ENCODE data around the gene ADISSP.

ADISSP gene

DNA sequence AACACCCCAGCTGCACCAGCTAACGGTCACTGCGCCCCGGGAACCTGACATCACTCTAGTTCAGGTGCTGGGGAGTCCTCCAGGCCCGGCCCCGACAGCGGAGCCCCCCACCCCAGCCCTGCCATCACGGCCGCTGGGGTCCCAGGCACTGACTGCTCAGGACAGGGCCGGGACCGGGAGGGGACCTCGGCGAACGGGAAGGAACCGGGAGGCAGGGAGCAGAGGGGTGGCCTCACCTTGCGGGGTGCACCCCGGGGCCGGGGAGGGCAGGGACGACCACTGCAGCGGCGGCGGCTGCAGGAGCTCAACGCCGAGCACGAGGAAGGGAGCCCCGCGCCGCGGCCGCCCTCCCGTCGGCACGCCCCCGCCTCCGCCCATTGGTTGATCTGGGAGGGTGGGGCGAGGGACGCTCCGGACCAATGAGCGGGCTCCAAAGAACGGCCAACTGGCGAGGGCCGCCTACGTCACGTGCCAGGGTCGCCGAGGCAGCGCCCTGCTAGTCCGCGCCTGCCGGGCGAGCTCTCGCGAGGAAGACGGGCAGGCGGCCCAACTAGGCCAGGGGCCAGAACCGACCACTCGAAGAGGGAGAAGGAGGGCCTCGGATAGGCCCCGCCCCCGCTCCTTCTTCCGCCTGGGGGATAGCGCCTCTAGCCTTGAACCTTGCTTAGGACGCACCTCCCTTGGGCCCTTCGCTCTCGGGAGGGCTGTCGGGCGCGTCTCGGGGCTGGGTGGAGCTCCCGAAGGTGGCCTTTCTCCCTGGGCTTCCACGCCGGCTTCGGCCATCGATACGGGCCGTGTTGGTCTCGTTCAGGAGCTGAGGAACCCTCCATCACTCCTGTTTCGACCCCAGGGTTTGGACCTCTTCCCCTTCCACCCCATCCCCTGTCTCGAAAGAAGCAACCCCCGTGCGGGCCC lies at the start of gene ADISSP:
ADISSP (minus strand) TSS at position 327 of the 915 bp plus-strand sequence. CDS start 7,653 bp downstream, outside the sequence.
- DNase-seq = peak; percentile 98

DNA sequence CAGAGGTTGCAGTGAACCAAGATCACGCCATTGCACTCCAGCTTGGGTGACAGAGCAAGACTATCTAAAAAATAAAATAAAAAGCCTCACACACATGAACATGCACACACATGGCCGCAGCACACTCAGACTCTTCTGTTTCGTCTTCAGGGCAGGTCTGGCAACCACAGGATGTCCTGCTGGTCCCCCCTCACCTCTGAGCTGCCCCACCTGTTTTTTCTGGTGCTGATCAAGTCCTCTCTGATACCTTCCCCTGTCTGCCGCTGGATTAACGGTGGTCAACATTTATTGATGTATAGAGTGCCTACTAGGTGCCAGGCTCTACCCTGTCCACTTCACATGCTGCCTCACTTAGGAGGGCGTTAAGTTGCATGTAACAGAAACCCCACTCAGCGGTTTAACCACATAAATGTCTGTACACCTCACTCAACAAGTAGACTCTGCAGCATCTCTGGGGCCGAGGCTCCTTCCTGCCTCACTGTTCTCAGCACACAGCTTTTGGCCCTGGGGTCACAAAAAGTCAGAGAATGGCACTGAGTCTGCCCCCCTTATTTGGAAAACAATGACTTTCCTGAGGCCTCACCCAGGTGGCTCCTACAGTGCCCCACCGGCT lies 48.3 kb upstream of the ADISSP start:
- DNase-seq = peak; percentile 34 to 56

DNA sequence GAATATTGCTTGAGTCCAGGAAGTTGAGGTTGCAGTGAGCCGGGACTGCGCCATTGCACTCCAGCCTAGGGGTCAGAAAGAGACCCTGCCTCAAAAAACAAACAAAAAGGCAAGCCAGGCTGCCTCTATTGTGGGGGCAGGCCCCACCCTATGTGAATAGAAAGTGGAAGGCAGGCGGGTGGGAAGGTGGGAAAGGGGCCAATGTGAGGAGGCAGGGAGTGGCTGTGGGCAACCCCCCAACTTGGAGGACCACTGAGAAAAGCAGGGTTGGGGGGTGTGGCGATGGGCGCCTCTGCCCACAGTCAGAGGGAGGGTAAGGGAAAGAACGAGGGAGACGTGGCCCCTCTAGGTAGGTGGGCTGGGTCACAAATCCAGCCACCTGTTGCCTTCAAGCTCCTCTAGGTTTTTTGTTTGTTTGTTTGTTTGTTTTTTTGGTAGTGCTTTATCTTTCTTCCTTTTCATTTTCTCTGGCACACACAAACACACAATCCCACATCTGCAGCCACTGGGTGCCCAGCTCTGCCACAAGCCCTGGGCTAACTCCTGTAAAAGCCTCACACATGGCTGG lies 47.5 kb upstream of the ADISSP start:
- no peak for DNase-seq

GRCh38 chr20:3813848-3814581 lies 46.5 kb upstream of the ADISSP start:
- DNase-seq = peak in 1 of 2 donors; percentile 34

DNA sequence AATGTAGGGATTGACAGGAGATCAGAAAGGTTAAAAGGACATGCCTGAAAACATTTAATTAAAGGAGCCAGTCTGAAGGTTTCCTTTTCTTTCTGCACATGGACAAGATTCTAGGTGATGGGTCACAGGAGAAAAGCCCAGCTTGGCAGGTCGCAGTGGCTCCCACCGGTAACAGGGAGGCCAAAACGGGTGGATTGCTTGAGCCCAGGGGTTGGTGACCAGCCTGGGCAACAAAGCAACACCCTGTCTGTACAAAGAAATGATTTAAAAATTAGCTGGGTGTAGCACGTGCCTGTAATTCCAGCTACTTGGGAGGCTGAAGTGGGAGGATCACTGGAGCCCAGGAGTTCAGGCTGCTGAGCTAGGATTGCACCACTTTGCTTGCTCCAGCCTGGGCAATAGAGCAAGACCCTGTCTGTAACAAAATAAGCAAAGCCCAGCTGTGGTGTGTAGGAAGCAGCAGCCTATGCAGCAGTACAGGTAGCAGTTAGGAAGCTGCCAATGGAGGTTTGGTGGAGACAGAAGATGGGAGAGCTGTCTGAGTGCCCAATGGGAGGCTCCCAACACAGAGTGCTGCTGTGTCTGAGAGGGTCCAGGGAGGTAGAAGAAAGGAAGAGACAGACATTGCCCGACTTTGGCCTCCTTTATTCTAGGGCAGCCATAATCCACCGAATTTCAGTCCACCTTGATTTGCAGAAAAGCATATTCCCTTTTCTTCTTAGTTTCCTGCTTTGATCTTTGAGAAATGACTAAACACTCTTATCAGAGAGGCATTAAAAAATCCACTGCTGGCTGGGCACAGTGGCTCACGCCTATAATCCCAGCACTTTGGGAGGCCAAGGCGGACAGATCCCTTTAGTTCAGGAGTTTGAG lies 45.7 kb upstream of the ADISSP start:
- DNase-seq = no peak

- DNase-seq = no peak
Measured at GRCh38 chr20:3812259-3812681, 44.7 kb upstream of the ADISSP start.

DNA sequence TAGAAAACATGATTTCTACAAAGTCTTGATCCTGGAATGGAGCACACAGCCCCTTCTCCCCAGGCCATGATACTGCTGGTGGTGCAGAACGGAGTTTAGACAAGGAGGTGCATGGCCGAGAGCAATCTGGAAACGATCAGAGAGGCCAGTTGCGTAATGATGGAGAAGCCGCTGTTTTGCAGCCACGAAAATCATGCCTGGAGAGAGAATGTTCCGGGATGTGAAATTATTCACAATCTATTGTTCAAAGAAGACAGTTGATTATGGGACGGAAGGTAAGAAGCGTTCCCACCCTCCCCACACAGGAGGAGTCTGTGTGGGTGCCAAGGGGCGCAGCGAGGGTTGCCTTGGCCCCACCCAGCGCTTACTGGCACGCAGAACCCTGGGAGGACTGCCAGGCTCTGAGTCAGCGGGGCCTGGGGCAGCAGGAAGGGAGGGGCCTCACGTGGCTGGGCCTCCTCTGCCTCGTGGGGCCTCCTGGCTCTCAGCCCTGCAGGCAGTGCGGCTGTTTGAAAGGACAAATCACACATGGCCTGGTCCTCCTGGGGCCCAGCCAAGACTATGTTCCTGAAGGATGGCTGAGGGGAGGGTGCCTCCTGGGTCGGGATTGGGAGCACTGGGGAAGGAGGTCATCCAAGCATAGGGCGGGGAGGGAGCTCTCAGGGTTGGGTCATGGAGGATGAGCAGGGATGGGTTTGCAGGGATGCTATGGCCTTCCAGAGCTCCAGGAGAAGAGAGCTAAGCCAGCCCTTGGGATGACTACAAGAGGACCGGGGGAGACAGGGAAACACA lies 44.1 kb upstream of the ADISSP start:
- DNase-seq = peak; percentile 90 to 91

- DNase-seq = no peak
Measured at GRCh38 chr20:3808544-3808943, 41.0 kb upstream of the ADISSP start.

GRCh38 chr20:3804781-3805180 lies 37.2 kb upstream of the ADISSP start:
- no peak for DNase-seq

GRCh38 chr20:3804254-3804751 lies 36.8 kb upstream of the ADISSP start:
- no peak for DNase-seq

GRCh38 chr20:3803854-3804253 lies 36.3 kb upstream of the ADISSP start:
- no peak for DNase-seq

GRCh38 chr20:3803289-3803688 lies 35.7 kb upstream of the ADISSP start:
- DNase-seq = no peak

- DNase-seq = no peak
Measured at GRCh38 chr20:3802524-3803239, 35.1 kb upstream of the ADISSP start.

DNA sequence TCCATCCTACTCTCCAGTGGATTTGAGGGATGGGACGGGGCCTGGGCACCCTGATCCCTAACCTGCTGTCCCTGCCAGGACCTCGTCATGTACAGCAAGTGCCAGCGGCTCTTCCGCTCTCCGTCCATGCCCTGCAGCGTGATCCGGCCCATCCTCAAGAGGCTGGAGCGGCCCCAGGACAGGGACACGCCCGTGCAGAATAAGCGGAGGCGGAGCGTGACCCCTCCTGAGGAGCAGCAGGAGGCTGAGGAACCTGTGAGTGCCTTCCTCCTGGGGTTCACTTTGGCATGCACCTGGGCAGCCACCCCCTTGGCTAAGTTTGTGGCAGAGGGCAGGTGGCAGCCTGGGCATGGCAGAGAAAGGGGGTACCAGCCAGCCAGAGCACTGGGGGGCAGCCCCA lies 34.3 kb upstream of the ADISSP start:
- DNase-seq = no peak

- no peak for DNase-seq
Measured at GRCh38 chr20:3801299-3801698, 33.7 kb upstream of the ADISSP start.

GRCh38 chr20:3800878-3801260 lies 33.3 kb upstream of the ADISSP start:
- no peak for DNase-seq

DNA sequence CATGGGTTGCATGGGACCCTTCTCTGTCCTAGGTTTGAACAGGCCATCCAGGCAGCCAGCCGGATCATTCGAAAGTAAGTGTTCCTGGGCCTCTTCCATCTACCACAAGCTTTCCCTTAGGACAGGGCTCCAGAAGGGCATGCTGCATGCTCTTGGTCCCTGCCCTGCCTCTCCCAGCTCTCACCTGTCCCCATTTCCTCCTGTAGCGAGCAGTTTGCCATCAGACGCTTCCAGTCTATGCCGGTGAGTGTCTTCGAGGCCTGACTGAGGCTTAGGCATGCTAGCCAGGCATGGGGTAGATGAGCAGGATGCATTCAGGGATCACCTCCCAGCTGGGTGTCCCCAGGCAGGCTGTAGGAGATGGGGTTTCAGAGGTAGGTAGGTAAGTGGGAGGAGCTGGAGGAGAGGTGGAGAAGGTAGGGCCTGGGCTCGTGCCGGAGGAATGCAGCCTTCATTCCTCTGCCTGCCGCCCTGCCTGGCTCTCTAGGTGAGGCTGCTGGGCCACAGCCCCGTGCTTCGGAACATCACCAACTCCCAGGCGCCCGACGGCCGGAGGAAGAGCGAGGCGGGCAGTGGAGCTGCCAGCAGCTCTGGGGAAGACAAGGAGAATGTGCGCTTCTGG lies 32.8 kb upstream of the ADISSP start:
- DNase-seq = no peak

- no peak for DNase-seq
Measured at GRCh38 chr20:3798908-3799248, 31.3 kb upstream of the ADISSP start.

DNA sequence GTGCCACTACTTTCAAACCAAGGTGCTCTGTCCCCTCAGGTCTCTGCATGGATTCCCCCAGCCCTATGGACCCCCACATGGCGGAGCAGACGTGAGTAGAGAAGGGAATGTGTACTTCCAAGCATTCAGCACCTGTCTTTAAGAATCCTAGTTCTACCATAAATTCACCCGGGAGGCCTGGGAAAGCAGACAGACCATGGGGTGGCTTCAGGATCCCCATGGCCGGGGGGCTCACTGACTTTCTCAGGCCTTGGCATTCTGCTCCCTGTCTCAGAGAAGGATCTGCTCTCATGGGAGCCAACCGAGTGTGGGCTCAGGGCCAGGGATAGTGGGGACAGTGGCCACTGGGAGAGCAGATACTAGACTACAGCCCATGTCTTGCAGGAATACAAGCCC lies 30.8 kb upstream of the ADISSP start:
- DNase-seq = no peak
